WTC11 (cell line): ENCODE measurements around the gene C3orf33. TPM values are rescaled to one million over a fixed set of nuclear protein-coding genes. Genes with fewer than 3 reads are reported as not detected.

Experiments
- ARID4B ChIP-seq: sonication (generic); formaldehyde crosslinking; IDR thresholded peaks from 2 replicates; pipeline ENCODE4 v1.8.0; 2023; ENCODE audit warnings: missing genetic modification reagents, mild to moderate bottlenecking, borderline replicate concordance
- CREB1 ChIP-seq: sonication (generic); formaldehyde crosslinking; IDR thresholded peaks from 2 replicates; pipeline ENCODE4 v1.8.0; 2023; ENCODE audit warnings: mild to moderate bottlenecking, missing genetic modification reagents
- CREM ChIP-seq: sonication (generic); formaldehyde crosslinking; IDR thresholded peaks from 2 replicates; pipeline ENCODE4 v1.8.1; 2022; ENCODE audit warnings: mild to moderate bottlenecking, missing genetic modification reagents, moderate library complexity
- CTCF ChIP-seq: fragments of 200-600 bp; IDR thresholded peaks from 2 replicates; pipeline ENCODE4 v1.8.0; 2022; ENCODE audit warnings: antibody characterized with exemption
- ELF4 ChIP-seq: sonication (generic); formaldehyde crosslinking; IDR thresholded peaks from 2 replicates; pipeline ENCODE4 v1.8.1; 2022; ENCODE audit warnings: low read depth, mild to moderate bottlenecking, moderate library complexity, missing genetic modification reagents
- GRHL2 ChIP-seq: fragments of 250-450 bp; sonication (Bioruptor Pico); IDR thresholded peaks from 2 replicates; pipeline ENCODE4 v1.8.0; 2022; ENCODE audit warnings: mild to moderate bottlenecking, moderate library complexity; ENCODE audit not compliant: insufficient replicate concordance, severe bottlenecking
- IRF2 ChIP-seq: sonication (generic); formaldehyde crosslinking; IDR thresholded peaks from 2 replicates; pipeline ENCODE4 v1.8.0; 2022; ENCODE audit warnings: low read depth, missing genetic modification reagents, borderline replicate concordance
- KAT7 ChIP-seq: sonication (generic); formaldehyde crosslinking; IDR thresholded peaks from 2 replicates; pipeline ENCODE4 v1.8.1; 2023; ENCODE audit warnings: missing genetic modification reagents, mild to moderate bottlenecking, borderline replicate concordance
- NR1H2 ChIP-seq: sonication (generic); formaldehyde crosslinking; IDR thresholded peaks from 2 replicates; pipeline ENCODE4 v1.9.0; 2021; ENCODE audit warnings: mild to moderate bottlenecking, moderate library complexity, missing genetic modification reagents
- NR3C1 ChIP-seq: sonication (generic); formaldehyde crosslinking; conservative IDR thresholded peaks from 2 replicates; pipeline ENCODE4 v1.8.1; 2023; ENCODE audit warnings: low read depth, mild to moderate bottlenecking, missing genetic modification reagents
- OVOL2 ChIP-seq: fragments of 250-450 bp; sonication (Bioruptor Pico); IDR thresholded peaks from 2 replicates; pipeline ENCODE4 v1.9.0; 2021; ENCODE audit warnings: mild to moderate bottlenecking, borderline replicate concordance
- TEAD1 ChIP-seq: sonication (generic); formaldehyde crosslinking; IDR thresholded peaks from 2 replicates; pipeline ENCODE4 v1.8.0; 2022; ENCODE audit warnings: mild to moderate bottlenecking, missing genetic modification reagents
- TP53 ChIP-seq: sonication (generic); formaldehyde crosslinking; IDR thresholded peaks from 2 replicates; pipeline ENCODE4 v1.8.1; 2023; ENCODE audit warnings: mild to moderate bottlenecking, missing genetic modification reagents
- USF2 ChIP-seq: sonication (generic); formaldehyde crosslinking; IDR thresholded peaks from 2 replicates; pipeline ENCODE4 v1.8.1; 2023; ENCODE audit warnings: mild to moderate bottlenecking, missing genetic modification reagents, moderate library complexity
- ZBTB21 ChIP-seq: sonication (generic); formaldehyde crosslinking; IDR thresholded peaks from 2 replicates; pipeline ENCODE4 v1.8.1; 2023; ENCODE audit warnings: mild to moderate bottlenecking, missing genetic modification reagents, borderline replicate concordance
- ZNF219 ChIP-seq: sonication (generic); formaldehyde crosslinking; IDR thresholded peaks from 2 replicates; pipeline ENCODE4 v1.8.0; 2023; ENCODE audit warnings: missing genetic modification reagents, mild to moderate bottlenecking, borderline replicate concordance
- ZNF317 ChIP-seq: sonication (generic); formaldehyde crosslinking; IDR thresholded peaks from 2 replicates; pipeline ENCODE4 v1.8.1; 2023; ENCODE audit warnings: low read depth, mild to moderate bottlenecking, moderate library complexity, missing genetic modification reagents, borderline replicate concordance
- ZNF423 ChIP-seq: fragments of 250-450 bp; sonication (Bioruptor Pico); IDR thresholded peaks from 2 replicates; pipeline ENCODE4 v2.1.2; 2022; ENCODE audit warnings: mild to moderate bottlenecking, moderate library complexity
- ZNF671 ChIP-seq: fragments of 250-450 bp; sonication (Bioruptor Pico); IDR thresholded peaks from 2 replicates; pipeline ENCODE4 v1.8.0; 2021; ENCODE audit warnings: mild to moderate bottlenecking
- total RNA-seq: library from RNA; stranded (reverse); gene quantifications from 3 replicates; pipeline ENCODE4 v1.2.3, GENCODE V29; 2021
- TF ChIP-seq, protein P1 (sequence below): fragments of 250-450 bp; sonication (Bioruptor Pico); IDR thresholded peaks from 2 replicates; pipeline ENCODE4 v1.8.0; 2021; ENCODE audit warnings: mild to moderate bottlenecking
- TF ChIP-seq, protein P2 (sequence below): sonication (generic); formaldehyde crosslinking; conservative IDR thresholded peaks from 2 replicates; pipeline ENCODE4 v1.8.1; 2022; ENCODE audit warnings: mild to moderate bottlenecking, missing genetic modification reagents
- TF ChIP-seq, protein P3 (sequence below): sonication (generic); formaldehyde crosslinking; IDR thresholded peaks from 2 replicates; pipeline ENCODE4 v1.8.1; 2022; ENCODE audit warnings: missing genetic modification reagents, borderline replicate concordance
- TF ChIP-seq, protein P4 (sequence below): sonication (generic); formaldehyde crosslinking; IDR thresholded peaks from 2 replicates; pipeline ENCODE4 v1.8.0; 2022; ENCODE audit warnings: mild to moderate bottlenecking, missing genetic modification reagents
- TF ChIP-seq, protein P5 (sequence below): sonication (generic); formaldehyde crosslinking; IDR thresholded peaks from 2 replicates; pipeline ENCODE4 v1.8.1; 2023; ENCODE audit warnings: mild to moderate bottlenecking, missing genetic modification reagents, moderate library complexity

The C3orf33 gene
- total RNA-seq, 1 experiment from 2014 or later, result 2.8 TPM

DNA sequence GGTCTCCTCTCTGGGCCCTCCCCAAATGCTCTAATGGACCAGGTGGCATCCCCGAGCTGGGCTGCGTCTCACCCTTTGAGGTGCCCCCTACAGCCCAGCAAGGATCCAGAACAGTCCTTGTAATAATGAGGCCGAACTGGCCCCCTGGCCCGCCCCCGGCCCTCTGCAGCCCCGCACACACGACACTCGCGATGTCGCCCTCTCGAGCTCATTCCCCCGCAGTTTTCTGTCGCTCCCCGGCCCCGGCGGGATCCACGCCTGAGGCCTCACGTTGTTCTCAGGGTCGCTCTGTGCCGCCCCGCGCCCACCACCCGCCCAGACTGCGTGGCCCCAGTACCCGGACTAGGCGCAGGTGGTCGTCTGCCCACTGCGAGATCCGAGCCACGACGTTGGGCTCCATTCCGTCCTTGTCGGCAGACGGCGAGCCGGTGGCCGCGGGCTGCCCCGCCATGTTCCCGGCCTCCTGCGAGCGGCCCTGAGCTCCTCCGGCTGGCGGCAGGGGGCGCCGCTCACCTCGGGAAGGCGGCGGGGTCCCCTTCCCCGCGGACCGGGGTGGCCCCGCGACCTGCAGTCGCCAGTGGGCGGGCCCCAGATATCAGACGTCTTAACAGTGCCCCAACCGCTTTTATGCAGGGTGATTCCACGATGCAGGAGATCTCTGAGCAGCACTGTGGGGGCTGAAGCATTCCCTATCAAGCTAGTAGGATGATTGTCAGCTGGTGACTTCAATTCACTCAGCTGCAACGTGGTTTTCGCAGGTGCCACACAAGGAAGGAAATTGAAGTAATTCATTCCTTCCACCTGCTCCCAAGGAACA, at the start of gene C3orf33 (continued):
- TF ChIP-seq, protein P1, sequence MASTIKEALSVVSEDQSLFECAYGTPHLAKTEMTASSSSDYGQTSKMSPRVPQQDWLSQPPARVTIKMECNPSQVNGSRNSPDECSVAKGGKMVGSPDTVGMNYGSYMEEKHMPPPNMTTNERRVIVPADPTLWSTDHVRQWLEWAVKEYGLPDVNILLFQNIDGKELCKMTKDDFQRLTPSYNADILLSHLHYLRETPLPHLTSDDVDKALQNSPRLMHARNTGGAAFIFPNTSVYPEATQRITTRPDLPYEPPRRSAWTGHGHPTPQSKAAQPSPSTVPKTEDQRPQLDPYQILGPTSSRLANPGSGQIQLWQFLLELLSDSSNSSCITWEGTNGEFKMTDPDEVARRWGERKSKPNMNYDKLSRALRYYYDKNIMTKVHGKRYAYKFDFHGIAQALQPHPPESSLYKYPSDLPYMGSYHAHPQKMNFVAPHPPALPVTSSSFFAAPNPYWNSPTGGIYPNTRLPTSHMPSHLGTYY (CRISPR knock-in tag), result no peak
- TF ChIP-seq, protein P2, sequence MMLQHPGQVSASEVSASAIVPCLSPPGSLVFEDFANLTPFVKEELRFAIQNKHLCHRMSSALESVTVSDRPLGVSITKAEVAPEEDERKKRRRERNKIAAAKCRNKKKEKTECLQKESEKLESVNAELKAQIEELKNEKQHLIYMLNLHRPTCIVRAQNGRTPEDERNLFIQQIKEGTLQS (CRISPR knock-in tag), result no peak
- TF ChIP-seq ZNF219, result 0 out of 2 replicates have a peak, but pooled peaks have one; percentile 19
- no peak for TF ChIP-seq GRHL2 (CRISPR knock-in tag)
- 0 out of 2 replicates have a peak, but pooled peaks have one; percentile 42 for TF ChIP-seq ZNF317
- no peak for TF ChIP-seq IRF2 (CRISPR knock-in tag)
- 0 out of 2 replicates have a peak, but pooled peaks have one; percentile 44 for TF ChIP-seq CREB1
- peak; percentile 44; the same call in 1 of the 2 replicates for TF ChIP-seq ARID4B
- TF ChIP-seq, protein P3, sequence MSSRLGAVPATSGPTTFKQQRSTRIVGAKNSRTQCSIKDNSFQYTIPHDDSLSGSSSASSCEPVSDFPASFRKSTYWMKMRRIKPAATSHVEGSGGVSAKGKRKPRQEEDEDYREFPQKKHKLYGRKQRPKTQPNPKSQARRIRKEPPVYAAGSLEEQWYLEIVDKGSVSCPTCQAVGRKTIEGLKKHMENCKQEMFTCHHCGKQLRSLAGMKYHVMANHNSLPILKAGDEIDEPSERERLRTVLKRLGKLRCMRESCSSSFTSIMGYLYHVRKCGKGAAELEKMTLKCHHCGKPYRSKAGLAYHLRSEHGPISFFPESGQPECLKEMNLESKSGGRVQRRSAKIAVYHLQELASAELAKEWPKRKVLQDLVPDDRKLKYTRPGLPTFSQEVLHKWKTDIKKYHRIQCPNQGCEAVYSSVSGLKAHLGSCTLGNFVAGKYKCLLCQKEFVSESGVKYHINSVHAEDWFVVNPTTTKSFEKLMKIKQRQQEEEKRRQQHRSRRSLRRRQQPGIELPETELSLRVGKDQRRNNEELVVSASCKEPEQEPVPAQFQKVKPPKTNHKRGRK (CRISPR knock-in tag), result no peak
- no peak for TF ChIP-seq KAT7 (CRISPR knock-in tag)
- peak; percentile 33; the same call in 1 of the 2 replicates for TF ChIP-seq TEAD1 (CRISPR knock-in tag)
- TF ChIP-seq ZNF671, result no peak
- TF ChIP-seq, protein P4, sequence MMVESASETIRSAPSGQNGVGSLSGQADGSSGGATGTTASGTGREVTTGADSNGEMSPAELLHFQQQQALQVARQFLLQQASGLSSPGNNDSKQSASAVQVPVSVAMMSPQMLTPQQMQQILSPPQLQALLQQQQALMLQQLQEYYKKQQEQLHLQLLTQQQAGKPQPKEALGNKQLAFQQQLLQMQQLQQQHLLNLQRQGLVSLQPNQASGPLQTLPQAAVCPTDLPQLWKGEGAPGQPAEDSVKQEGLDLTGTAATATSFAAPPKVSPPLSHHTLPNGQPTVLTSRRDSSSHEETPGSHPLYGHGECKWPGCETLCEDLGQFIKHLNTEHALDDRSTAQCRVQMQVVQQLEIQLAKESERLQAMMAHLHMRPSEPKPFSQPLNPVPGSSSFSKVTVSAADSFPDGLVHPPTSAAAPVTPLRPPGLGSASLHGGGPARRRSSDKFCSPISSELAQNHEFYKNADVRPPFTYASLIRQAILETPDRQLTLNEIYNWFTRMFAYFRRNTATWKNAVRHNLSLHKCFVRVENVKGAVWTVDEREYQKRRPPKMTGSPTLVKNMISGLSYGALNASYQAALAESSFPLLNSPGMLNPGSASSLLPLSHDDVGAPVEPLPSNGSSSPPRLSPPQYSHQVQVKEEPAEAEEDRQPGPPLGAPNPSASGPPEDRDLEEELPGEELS (CRISPR knock-in tag), result no peak
- TF ChIP-seq, protein P5, sequence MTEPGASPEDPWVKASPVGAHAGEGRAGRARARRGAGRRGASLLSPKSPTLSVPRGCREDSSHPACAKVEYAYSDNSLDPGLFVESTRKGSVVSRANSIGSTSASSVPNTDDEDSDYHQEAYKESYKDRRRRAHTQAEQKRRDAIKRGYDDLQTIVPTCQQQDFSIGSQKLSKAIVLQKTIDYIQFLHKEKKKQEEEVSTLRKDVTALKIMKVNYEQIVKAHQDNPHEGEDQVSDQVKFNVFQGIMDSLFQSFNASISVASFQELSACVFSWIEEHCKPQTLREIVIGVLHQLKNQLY (CRISPR knock-in tag), result no peak
- TF ChIP-seq USF2 (CRISPR knock-in tag), result 0 out of 2 replicates have a peak, but pooled peaks have one; percentile 5
- 0 out of 2 replicates have a peak, but pooled peaks have one; percentile 45 for TF ChIP-seq ZBTB21 (CRISPR knock-in tag)
- TF ChIP-seq NR3C1 (CRISPR knock-in tag), result 0 out of 2 replicates have a peak, but pooled peaks have one; percentile 83
- no peak for TF ChIP-seq ELF4 (CRISPR knock-in tag)
- peak; percentile 70; the same call in 1 of the 2 replicates for TF ChIP-seq TP53 (CRISPR knock-in tag)
- TF ChIP-seq NR1H2, result no peak
- peak; percentile 80 for TF ChIP-seq CTCF
- no peak for TF ChIP-seq OVOL2 (CRISPR knock-in tag)
- TF ChIP-seq ZNF423, result no peak
- peak; percentile 54; the same call in 1 of the 2 replicates for TF ChIP-seq CREM (CRISPR knock-in tag)
